AG09319 (cell line): ENCODE measurements around the gene FAM83G.

ENCODE experiments used
- DNase-seq: peaks from one replicate; pipeline ENCODE4 v3.0.0-alpha.2; 2010; ENCODE audit warnings: low read depth; ENCODE audit errors: extremely low read depth
- TF ChIP-seq, protein P1 (sequence below): IDR thresholded peaks from 2 replicates; pipeline ENCODE4 v1.5.1; 2011; ENCODE audit warnings: low read depth, mild to moderate bottlenecking, inconsistent platforms, low read length, moderate library complexity

FAM83G gene

GRCh38 chr17:19001907-19002590 is 2.5 kb downstream of the FAM83G start:
- TF ChIP-seq, protein P1, sequence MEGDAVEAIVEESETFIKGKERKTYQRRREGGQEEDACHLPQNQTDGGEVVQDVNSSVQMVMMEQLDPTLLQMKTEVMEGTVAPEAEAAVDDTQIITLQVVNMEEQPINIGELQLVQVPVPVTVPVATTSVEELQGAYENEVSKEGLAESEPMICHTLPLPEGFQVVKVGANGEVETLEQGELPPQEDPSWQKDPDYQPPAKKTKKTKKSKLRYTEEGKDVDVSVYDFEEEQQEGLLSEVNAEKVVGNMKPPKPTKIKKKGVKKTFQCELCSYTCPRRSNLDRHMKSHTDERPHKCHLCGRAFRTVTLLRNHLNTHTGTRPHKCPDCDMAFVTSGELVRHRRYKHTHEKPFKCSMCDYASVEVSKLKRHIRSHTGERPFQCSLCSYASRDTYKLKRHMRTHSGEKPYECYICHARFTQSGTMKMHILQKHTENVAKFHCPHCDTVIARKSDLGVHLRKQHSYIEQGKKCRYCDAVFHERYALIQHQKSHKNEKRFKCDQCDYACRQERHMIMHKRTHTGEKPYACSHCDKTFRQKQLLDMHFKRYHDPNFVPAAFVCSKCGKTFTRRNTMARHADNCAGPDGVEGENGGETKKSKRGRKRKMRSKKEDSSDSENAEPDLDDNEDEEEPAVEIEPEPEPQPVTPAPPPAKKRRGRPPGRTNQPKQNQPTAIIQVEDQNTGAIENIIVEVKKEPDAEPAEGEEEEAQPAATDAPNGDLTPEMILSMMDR = no peak
- DNase-seq = no peak

DNA sequence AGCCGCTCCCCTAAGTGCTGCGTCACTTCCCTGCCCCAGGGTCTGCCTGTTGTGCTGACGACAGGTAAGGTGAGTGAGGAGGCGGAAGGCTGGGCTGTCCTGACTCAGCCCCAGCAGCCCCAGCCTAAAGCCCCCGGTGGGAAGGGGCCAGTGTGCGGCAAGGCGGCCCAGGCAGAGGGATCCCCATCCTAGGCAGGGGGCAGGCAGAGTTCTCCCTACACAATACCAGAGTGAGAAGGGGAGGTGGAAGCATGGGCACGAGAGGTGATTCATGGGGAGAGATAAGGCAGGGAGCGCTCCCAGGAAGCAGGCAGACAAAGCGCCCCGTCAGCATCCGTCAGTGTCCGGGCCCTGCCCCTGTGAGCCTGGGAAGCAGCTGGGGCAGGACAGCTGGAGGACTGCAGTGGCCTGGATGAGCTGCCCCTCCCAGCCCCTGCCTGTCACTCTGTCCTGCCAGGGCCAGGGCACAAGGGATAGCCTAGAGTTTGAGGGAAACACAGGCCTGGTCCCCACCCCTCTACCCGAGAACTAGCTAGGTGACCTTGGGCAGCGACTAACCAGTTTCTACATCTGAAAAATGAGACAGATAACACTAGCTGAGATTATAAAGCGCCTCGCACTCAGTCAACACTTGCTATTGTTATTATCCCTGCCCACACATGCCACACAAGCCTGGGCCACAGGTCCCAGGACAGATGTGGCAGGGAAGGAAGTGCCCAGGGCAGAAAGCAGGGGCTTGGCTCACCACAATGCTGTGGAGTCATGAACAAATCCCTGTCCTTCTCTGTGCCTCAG is 3.8 kb downstream of the FAM83G start:
- TF ChIP-seq, protein P1 = no peak
- DNase-seq = no peak

GRCh38 chr17:18999911-19000310 is 4.7 kb downstream of the FAM83G start:
- no peak for DNase-seq
- TF ChIP-seq, protein P1 = no peak

- TF ChIP-seq, protein P1 = no peak
- DNase-seq = no peak
Measured at GRCh38 chr17:18999394-18999793, 5.2 kb downstream of the FAM83G start.

- no peak for DNase-seq
- TF ChIP-seq, protein P1 = no peak
Measured at GRCh38 chr17:18997650-18998196, 6.8 kb downstream of the FAM83G start.

DNA sequence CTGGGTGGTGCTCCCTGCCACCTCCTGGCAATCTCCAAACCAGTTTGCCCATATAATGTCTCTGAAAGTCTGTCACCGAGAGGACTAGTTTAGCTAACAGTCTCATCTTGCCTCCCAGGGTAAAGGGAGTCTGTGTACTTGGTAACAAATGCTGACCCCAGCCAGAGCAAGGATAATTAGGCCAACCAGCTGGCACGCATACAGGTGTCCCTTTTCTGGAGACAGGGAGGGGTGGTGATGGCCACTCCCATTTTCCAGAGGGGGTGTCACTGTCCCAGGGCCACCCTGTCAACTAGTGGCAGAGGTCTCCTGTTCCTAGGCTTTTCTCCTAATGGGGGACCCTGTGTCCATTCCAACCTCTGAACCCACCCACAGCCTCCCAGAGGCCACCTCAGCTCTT is 8.1 kb downstream of the FAM83G start:
- no peak for DNase-seq
- TF ChIP-seq, protein P1 = no peak

DNA sequence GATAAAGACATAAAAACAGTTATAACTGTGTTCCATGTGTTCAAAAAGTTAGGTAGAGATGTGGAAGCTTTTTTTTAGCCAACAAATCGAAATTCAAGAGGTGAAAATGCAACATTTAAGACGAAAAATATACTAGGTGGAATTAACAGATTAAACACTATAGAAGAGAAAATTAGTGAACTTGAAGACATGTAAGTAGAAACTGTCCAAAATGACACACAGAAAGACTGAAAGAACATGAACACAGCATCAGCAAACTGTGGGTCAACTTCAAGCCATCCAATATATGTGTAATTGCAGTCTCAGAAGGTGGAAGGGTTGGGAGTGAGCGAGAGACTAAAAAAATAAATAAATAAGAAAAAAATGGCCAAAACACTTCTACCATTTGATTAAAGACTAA is 9.3 kb downstream of the FAM83G start:
- DNase-seq = no peak
- TF ChIP-seq, protein P1 = no peak
